ENCODE measurements around the gene CRMP1.

The CRMP1 gene

DNA sequence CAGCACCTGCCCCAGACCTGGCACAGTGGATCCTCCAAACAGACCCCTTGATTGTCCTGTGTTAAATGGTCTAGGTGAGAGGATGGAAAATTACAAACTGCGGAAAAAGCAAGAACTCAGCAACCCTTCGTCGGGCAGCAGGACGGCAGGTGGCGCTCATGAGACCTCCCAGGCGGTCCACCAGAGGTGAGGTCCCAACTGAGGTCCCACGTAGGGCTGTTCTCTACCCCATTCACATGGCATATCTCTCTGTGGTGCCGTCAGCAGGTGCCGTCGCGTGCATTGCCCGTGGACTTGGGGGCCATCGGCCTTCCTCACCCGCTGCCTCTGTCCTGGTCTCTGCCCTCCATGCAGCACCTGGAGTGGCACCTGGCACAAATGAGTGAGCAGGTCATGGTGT, 88.2 kb downstream of the CRMP1 start:
- FAIRE-seq, result no peak

DNA sequence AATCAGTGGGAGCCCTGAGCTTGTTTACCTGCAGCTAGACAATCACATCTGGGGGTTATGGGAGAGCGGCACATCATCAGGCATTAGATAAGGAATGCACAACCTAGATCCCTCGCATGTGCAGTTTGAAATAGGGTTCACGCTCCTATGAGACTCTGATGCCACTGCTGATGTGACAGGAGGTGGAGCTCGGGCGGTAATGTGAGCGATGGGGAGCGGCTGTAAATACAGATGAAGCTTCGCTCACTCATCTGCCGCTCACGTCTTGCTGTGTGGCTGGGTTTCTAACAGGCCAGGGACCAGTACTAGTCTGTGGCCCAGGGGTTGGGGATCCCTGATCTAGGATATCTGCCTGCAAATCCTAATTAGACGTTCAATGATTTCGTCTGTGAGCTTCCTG, 90.3 kb downstream of the CRMP1 start:
- DNase-seq (ENCODE audit: insufficient read length, low spot score), result no peak
- TF ChIP-seq, protein P1, sequence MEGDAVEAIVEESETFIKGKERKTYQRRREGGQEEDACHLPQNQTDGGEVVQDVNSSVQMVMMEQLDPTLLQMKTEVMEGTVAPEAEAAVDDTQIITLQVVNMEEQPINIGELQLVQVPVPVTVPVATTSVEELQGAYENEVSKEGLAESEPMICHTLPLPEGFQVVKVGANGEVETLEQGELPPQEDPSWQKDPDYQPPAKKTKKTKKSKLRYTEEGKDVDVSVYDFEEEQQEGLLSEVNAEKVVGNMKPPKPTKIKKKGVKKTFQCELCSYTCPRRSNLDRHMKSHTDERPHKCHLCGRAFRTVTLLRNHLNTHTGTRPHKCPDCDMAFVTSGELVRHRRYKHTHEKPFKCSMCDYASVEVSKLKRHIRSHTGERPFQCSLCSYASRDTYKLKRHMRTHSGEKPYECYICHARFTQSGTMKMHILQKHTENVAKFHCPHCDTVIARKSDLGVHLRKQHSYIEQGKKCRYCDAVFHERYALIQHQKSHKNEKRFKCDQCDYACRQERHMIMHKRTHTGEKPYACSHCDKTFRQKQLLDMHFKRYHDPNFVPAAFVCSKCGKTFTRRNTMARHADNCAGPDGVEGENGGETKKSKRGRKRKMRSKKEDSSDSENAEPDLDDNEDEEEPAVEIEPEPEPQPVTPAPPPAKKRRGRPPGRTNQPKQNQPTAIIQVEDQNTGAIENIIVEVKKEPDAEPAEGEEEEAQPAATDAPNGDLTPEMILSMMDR (IDR thresholded peaks at IDR 0.05; ENCODE audit: insufficient read depth, missing control alignments), result no peak
- no peak for FAIRE-seq

More for the DNA sequence above, 88.2 kb downstream of the CRMP1 start:
- TF ChIP-seq, protein P1 (IDR thresholded peaks at IDR 0.05; ENCODE audit: insufficient read depth, missing control alignments), result no peak
- DNase-seq (ENCODE audit: insufficient read length, low spot score), result no peak

DNA sequence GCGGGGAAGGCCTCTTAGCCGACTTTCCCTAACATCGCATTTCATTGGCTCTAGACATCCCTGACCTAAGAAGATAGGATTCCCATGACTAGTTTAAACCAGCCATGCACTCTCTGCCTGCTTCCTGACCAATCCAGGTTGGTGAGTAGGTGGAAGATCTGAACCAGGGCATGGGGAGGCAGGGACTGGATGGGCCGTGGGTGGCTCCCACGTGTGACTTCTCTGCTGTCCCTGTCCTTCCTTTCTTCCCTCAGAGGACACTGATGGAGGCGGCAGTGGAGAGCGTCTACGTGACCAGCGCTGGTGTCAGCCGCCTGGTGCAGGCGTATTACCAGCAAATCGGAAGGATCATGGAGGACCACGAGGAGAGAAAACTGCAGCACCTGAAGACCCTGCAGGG, 91.2 kb downstream of the CRMP1 start:
- DNase-seq (ENCODE audit: insufficient read length, low spot score) (no peak), FAIRE-seq (no peak)
- TF ChIP-seq, protein P1 (IDR thresholded peaks at IDR 0.05; ENCODE audit: insufficient read depth, missing control alignments), result no peak

DNA sequence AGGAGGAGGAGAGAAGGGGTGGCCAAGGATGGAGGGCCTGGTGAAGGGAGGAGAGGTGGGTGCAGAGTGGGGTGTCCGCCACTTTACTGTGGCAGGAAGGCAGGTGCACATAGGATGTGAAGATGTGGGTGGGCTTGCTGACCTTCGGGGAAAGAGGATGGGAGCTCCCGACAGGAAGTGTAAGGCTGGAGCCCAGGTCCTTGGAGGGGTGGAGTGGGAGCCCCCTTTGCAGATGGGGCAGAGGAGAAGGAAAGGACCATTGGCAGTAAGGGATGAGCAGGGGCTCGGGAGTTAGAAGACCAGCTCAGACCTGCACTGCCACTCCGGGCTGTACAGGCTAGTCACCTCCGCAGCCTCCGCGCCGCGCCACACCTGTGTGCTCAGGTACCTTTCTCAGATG, 92.4 kb downstream of the CRMP1 start:
- FAIRE-seq, result no peak
- TF ChIP-seq, protein P1 (IDR thresholded peaks at IDR 0.05; ENCODE audit: insufficient read depth, missing control alignments), result no peak
- DNase-seq (ENCODE audit: insufficient read length, low spot score), result no peak

DNA sequence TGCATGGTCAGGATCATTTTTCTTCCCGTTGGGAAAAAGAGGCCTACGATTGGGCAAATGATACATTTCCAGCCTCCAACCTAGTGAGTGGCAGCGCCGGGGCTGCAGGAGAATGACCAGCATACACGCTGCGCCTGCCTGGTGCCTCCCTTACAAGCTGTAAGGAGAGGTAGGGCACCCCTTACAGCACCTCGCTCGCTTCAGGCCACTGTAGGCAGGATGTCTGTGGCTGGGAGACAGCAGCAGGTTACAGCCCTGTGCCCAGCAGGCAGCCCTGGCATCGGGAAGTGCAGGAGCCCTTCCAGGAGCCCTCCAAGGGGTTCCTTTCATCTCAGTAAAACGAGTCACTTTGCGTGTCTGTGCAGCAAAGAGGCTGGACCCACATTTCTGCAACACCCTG, 93.5 kb downstream of the CRMP1 start:
- FAIRE-seq (no peak), DNase-seq (ENCODE audit: insufficient read length, low spot score) (no peak)
- TF ChIP-seq, protein P1 (IDR thresholded peaks at IDR 0.05; ENCODE audit: insufficient read depth, missing control alignments), result no peak

DNA sequence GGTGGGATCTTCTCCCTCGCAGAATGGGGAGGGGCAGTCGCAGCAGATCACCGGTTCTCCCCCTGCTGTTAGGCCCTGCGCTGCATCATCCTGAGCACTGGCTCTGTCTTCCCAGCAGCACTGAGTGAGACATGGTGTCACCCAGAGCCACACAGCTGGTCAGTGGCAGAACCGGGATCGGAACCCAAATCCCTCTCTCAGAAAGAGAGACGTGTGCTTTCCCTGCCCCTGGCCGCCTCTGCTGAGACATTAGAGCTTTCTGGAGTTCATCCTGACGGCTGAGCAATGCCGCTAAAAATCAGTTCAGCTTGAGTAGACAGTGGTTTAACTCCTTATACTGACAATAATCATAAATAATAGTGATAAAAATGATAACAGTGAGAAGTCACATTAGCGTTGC, 93.9 kb downstream of the CRMP1 start:
- FAIRE-seq (no peak), DNase-seq (ENCODE audit: insufficient read length, low spot score) (no peak)
- TF ChIP-seq, protein P1 (IDR thresholded peaks at IDR 0.05; ENCODE audit: insufficient read depth, missing control alignments), result no peak

DNA sequence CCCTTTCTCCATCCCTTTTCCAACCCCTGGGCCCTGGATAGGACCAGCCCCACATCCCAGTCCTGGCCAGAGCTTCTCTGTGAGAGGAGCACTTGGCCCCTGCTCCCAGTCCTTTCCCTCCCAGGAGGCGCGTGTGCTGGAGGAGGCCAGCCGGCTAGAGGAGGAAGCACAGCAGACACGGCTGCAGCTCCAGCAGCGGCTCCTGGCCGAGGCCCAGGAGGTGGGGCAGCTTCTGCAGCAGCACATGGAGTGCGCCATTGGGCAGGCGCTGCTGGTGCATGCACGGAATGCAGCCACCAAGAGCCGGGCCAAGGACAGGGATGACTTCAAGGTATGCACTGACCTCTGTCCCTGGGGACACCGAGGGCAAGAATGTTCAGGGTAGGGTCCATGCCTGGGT, 94.4 kb downstream of the CRMP1 start:
- no peak for FAIRE-seq
- DNase-seq (ENCODE audit: insufficient read length, low spot score), result no peak
- TF ChIP-seq, protein P1 (IDR thresholded peaks at IDR 0.05; ENCODE audit: insufficient read depth, missing control alignments), result no peak

All from D721Med (cell line).